Measurements from ENCODE around the gene MZT1.

DNA sequence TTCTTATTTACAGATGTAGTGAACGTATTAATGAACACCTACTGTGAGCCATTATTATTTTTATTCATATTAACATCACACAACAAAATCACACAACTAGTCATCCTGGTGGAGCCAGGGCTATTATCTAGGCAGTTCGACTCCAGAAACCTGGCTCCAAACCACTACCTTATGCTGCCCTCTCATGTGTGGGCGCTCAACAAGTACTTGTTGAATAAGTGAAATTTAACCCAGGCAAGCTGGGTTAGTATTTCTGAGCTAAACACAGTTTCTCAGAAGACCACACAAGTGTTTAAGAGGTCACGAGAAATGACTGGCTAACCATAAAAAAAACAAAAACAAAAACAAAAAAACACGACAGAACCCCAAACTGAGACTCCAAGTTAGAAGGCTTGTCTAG lies 33.6 kb downstream of the MZT1 start:
- TF ChIP-seq CTCF (IDR thresholded peaks at IDR 0.05) (no peak), POLR2A (IDR thresholded peaks at IDR 0.05) (no peak), EP300 (IDR thresholded peaks at IDR 0.05) (no peak)
